Fibroblast of upper back skin (primary cell): ENCODE measurements around the gene ARL5A.

Experiments
- DNase-seq: peaks from one replicate; pipeline ENCODE4 v3.0.0-alpha.2; 2013

ARL5A gene

DNA sequence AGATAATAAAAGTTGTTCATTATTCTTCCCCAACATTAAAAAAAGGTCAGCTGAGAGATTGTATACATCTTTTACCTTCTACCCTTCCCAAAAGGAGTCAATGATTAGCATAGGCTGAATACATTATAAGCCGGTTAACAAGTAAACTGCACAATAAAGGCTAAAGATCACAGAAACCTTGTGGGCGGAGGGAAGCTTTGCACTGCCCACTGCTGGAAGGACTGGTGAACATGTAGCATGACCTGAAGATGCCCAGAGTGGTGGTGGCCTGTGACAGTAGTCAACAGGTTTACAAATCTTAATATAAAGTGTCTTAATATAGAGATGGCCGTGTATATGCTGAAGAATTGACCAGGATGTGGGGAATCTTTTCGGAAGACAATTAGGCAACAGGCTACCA lies 35.6 kb downstream of the ARL5A start:
- DNase-seq, result no peak

- DNase-seq, result no peak
These were observed 36.7 kb downstream of the ARL5A start for GRCh38 chr2:151791545-151791944.

- DNase-seq, result no peak
These were observed 37.5 kb downstream of the ARL5A start for GRCh38 chr2:151790689-151791088.

GRCh38 chr2:151789055-151789834 lies 39.0 kb downstream of the ARL5A start:
- DNase-seq, result no peak

GRCh38 chr2:151786483-151786882 lies 41.7 kb downstream of the ARL5A start:
- DNase-seq, result no peak

GRCh38 chr2:151786077-151786476 lies 42.1 kb downstream of the ARL5A start:
- DNase-seq, result no peak

DNA sequence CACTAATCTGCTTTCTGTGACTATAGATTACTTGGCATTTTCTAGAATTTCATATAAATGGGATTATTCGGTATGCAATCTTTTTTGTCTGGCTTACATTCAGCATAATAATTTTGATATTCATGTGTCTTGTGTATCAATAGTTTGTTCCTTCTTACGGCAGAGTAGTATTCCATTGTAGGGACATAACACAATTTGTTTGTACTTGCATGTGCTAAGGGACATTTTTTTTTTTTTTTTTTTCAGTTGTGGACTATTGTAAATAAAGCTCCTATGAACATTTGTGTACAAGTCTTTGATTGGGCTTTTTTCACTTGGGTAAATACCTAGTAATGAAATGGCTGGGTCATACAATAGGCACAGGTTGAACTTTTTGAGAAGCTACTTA lies 45.1 kb downstream of the ARL5A start:
- no peak for DNase-seq

- peak; percentile 26 for DNase-seq
These were observed 45.7 kb downstream of the ARL5A start for GRCh38 chr2:151782378-151783132.

DNA sequence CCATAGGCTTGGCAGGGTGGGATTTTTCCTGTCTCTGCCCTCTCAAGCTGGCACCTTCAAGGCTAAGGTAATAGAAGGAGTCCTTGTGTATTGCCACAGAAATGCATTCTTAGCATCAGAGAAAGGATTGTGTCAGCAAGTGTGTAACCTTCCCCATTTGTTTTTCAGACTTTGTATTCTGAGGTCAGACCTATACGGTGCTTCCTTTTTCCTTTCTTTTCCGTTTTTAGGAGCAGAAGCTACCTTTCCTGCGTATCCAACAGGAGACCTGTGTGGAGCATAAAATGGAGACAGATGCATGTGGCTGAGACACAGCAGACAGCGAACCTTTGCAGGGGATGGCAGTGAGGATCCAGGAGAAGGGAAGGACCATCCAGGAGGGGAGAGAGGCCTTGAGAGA lies 46.6 kb downstream of the ARL5A start:
- no peak for DNase-seq

- DNase-seq, result no peak
These were observed 47.3 kb downstream of the ARL5A start for GRCh38 chr2:151780938-151781337.

- no peak for DNase-seq
These were observed 50.3 kb downstream of the ARL5A start for GRCh38 chr2:151777935-151778334.

GRCh38 chr2:151777487-151777886 lies 50.7 kb downstream of the ARL5A start:
- no peak for DNase-seq

DNA sequence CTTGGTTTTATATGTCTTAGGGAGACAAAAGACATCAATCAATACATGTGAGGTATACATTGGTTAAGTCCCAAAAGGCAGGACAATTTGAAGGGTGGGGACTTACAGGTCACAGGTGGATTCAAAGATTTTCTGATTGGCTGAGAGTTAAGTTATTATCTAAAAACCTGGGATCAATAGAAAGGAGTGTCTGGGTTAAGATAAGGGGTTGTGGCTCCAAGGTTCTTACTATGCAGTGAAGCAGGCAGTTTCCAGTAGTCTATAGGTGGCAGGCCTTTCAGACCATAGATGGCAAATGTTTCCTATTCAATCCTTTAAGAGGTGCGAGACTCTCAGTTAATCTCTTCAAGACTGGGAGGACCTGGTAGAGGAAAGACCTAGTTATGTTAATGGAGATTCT lies 51.9 kb downstream of the ARL5A start:
- no peak for DNase-seq

GRCh38 chr2:151775057-151775740 lies 53.0 kb downstream of the ARL5A start:
- no peak for DNase-seq

- DNase-seq, result peak; percentile 53
These were observed 53.7 kb downstream of the ARL5A start for GRCh38 chr2:151774506-151774905.

GRCh38 chr2:151771599-151772358 lies 56.4 kb downstream of the ARL5A start:
- DNase-seq, result peak; percentile 7

DNA sequence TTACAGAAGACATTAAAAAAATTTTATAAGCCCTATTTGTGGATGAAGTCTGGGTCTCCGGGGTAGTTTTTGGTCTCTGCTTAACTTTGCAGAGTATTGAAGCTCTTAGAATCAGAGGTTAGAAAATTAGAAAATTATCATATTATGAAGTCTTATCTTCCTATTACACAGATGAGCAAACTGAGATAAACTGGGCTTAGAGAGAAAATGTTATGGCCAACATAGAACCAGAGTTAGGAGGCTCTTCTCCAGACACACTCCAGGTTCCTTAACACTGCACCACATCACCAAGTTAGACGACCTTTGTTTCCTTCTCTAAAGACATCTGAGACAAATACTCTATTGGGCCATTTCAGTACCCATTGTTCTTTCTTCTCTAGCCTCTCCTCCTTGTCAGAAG lies 57.2 kb downstream of the ARL5A start:
- DNase-seq, result no peak

DNA sequence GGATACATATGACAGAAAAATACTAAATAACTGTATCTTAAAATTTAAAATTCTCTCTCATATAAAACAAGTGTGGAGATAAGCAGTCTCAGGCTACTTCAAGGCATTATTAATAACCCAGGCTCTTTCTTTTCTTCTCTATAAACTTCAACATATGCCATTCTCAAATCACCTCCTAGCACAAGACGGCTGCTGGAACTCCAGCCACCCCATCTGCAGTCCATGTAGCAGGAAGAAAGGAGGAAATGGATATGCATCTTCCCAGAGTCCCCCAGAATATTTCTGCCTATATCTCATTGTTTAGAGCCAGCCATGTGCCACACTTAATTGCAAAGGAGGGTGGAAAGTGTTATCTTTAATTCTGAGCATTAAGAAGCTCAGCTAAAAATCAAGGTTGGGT lies 58.6 kb downstream of the ARL5A start:
- no peak for DNase-seq

GRCh38 chr2:151767536-151767935 lies 60.7 kb downstream of the ARL5A start:
- DNase-seq, result no peak

DNA sequence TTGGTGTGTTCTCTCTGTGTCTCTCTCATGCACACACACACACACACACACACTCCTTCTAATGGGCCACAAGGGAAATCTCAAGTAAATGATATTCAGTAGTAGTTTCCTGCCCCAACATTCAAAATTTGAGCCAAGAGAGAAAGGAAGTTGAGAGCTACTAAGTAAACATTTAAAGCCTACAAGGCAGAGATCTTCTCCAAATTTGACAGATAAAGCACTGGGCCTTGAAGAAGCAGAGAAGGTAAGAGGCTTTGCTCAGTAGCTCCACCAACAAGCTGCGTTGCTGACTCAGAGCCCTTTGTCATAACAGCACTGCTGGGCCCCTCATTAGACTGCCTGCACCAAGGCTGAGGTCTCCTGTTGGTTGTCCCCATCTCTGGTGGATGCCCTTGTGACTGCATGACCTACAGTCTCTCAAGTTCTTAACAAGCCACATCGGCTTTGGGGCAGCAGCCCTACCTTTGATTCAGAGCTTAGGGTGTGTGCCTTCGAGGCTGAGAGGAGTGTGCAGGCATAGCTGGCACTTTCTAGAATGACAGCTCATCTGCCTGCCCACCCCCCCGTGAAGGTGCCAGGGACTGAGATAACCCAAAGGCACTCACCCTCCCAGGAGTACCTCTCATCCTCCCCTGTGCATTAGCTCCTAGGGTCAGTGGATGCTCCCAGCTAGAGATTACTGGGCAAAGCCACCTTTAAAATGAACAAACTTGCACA lies 61.6 kb downstream of the ARL5A start:
- DNase-seq, result no peak

DNA sequence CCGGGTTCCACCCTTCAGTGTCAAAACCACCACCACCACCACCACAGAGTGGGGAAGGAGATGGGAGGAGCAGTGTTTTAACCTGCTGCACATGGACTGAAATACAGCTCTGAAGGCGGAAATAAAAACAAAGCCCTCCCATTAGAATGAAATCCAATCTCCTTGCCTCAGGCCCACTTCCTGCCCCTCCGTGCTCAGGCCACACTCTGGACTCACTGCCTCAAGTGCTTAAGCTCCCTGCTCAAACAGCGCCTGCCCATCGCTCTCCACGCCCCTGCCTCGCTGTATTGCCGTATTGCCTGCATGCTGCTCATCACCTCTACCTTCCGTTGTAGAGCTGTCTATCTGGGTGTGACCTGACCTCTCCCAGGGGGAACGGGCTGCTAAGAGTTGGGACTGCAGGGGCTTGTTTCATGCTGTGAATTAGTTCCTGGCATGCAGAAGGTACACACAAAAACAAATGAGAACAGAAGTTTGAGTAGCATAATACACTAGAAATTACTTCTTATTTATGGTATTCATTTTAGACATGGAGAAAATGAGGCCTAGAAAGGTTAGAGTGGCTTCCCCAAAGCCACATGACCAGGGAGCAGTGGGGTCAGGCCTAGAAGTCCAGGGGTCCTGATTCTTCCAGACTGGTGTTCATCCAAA lies 62.3 kb downstream of the ARL5A start:
- no peak for DNase-seq

DNA sequence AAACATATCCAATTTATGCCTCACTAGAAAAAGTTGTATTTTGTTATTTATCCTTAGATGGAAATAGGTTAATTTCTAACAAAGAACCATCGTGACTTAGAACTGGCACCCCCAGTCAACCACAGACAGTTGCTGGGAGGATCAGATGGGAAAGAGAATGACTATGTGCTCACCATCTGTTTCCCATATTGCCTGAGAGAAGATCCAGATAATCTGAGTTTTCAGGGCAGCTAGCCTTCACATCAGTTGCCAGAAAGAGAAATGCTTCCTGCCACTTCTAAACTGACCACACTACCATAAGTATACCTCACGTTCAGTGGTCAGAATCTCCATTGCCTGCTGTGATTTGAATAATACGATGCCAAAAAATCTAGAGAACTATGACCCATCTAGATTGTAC lies 65.5 kb downstream of the ARL5A start:
- DNase-seq, result peak; percentile 44
